Keratinocyte (primary cell): ENCODE measurements around the gene ANKMY1. TPM values are rescaled to one million over a fixed set of nuclear protein-coding genes. Genes with fewer than 3 reads are reported as not detected.

ENCODE experiments used
- DNase-seq: peaks from one replicate; pipeline ENCODE4 v3.0.0-alpha.2; 2011; ENCODE audit warnings: low read depth, missing footprints, low spot score
- FAIRE-seq: peaks from 2 replicates; lab custom pipeline; 2011; peaks lifted over from hg19 to GRCh38; lab: Jason Lieb, UNC
- H2AFZ ChIP-seq: 2 replicates; pipeline ENCODE4 v1.6.0; 2012; ENCODE audit warnings: low read length, control low read depth, inconsistent platforms; ENCODE audit not compliant: control insufficient read depth
- H3K27ac ChIP-seq: 2 replicates; pipeline ENCODE4 v1.5.1; 2011; ENCODE audit warnings: low read length; ENCODE audit not compliant: control insufficient read depth, insufficient read depth
- H3K27me3 ChIP-seq: 3 replicates; pipeline ENCODE4 v1.6.0; 2011; ENCODE audit warnings: low read length; ENCODE audit not compliant: control insufficient read depth, insufficient read depth; ENCODE audit errors: extremely low read depth
- H3K36me3 ChIP-seq, 2 experiments: 2 replicates in 1 of 2; 3 replicates in 1 of 2; pipeline ENCODE4 v1.5.1; 2011; ENCODE audit warnings: low read length in 2 of 2, mild to moderate bottlenecking in 1 of 2; ENCODE audit not compliant: control insufficient read depth in 2 of 2, insufficient read depth in 2 of 2; ENCODE audit errors: extremely low read depth in 1 of 2
- H3K4me1 ChIP-seq: 3 replicates; pipeline ENCODE4 v1.5.1; 2011; ENCODE audit warnings: low read length; ENCODE audit not compliant: control insufficient read depth, insufficient read depth; ENCODE audit errors: extremely low read depth
- H3K4me2 ChIP-seq: 3 replicates; pipeline ENCODE4 v1.6.0; 2011; ENCODE audit warnings: low read depth, low read length; ENCODE audit not compliant: control insufficient read depth, insufficient read depth; ENCODE audit errors: extremely low read depth
- H3K4me3 ChIP-seq, 3 experiments: fragments of 200-600 bp in 1 of 3; sonication (generic) in 1 of 3; 2 replicates in 2 of 3; 3 replicates in 1 of 3; pipeline ENCODE4 v1.5.1; 2011 to 2016; ENCODE audit warnings: low read length in 3 of 3, mild to moderate bottlenecking in 3 of 3, control low read depth in 2 of 3, inconsistent platforms in 1 of 3, low read depth in 1 of 3, mixed read lengths in 1 of 3, mixed run types in 1 of 3, moderate library complexity in 1 of 3; ENCODE audit not compliant: control insufficient read depth in 2 of 3, insufficient read depth in 2 of 3; ENCODE audit errors: extremely low read depth in 1 of 3
- H3K79me2 ChIP-seq: 2 replicates; pipeline ENCODE4 v1.6.0; 2012; ENCODE audit warnings: low read length; ENCODE audit not compliant: control insufficient read depth, insufficient read depth
- H3K9ac ChIP-seq: 3 replicates; pipeline ENCODE4 v1.6.0; 2011; ENCODE audit warnings: low read length; ENCODE audit not compliant: control insufficient read depth, insufficient read depth; ENCODE audit errors: extremely low read depth
- H3K9me1 ChIP-seq: 3 replicates; pipeline ENCODE4 v1.6.0; 2011; ENCODE audit warnings: low read length; ENCODE audit not compliant: control insufficient read depth, insufficient read depth; ENCODE audit errors: extremely low read depth
- H3K9me3 ChIP-seq: 2 replicates; pipeline ENCODE4 v1.5.1; 2012; ENCODE audit warnings: low read depth, low read length; ENCODE audit not compliant: control insufficient read depth
- H4K20me1 ChIP-seq: 3 replicates; pipeline ENCODE4 v1.6.0; 2011; ENCODE audit warnings: low read length; ENCODE audit not compliant: control insufficient read depth, insufficient read depth; ENCODE audit errors: extremely low read depth
- EZH2 ChIP-seq: IDR thresholded peaks from one replicate; pipeline ENCODE4 v1.6.1; 2012; ENCODE audit warnings: inconsistent platforms, mild to moderate bottlenecking, low read length, moderate library complexity
- dilution Hi-C: fragments of 300-500 bp; cut with MboI; formaldehyde crosslinking; loops from one replicate; pipeline ENCODE4 v1.7.0; 2020; ENCODE audit warnings: low sequenced_read_pairs; ENCODE audit not compliant: extremely low pct_ligation_motif_present
- polyA plus RNA-seq, 5 experiments: library from polyadenylated mRNA; depleted of rRNA in 3 of 5; stranded (reverse) in 3 of 5; stranded (forward) in 1 of 5; unstranded in 1 of 5; fragments of >200 nt; gene quantifications; 1 replicate in 1 of 5; 2 replicates in 3 of 5; 3 replicates in 1 of 5; pipeline versions ENCODE4 v1.2.1 to v1.2.3, GENCODE V29; 2011 to 2012; ENCODE audit warnings: missing spikeins in 2 of 5, low read depth in 1 of 5, low replicate concordance in 1 of 5
- TF ChIP-seq, protein P1 (sequence below), 3 experiments: IDR thresholded peaks in 1 of 3; conservative IDR thresholded peaks in 1 of 3; optimal IDR thresholded peaks in 1 of 3; 2 replicates in 2 of 3; 3 replicates in 1 of 3; pipeline versions ENCODE3 to v1.5.1; 2011; ENCODE audit warnings: low read length in 3 of 3, mild to moderate bottlenecking in 3 of 3, moderate library complexity in 2 of 3, control low read depth in 1 of 3, inconsistent platforms in 1 of 3; ENCODE audit not compliant: insufficient read depth in 2 of 3; ENCODE audit errors: extremely low read depth in 1 of 3

The ANKMY1 gene
- polyA plus RNA-seq, 1 donor (not counting 4 experiments of a cell fraction or from before 2014, with no cell fraction given) = 3.3 TPM

DNA sequence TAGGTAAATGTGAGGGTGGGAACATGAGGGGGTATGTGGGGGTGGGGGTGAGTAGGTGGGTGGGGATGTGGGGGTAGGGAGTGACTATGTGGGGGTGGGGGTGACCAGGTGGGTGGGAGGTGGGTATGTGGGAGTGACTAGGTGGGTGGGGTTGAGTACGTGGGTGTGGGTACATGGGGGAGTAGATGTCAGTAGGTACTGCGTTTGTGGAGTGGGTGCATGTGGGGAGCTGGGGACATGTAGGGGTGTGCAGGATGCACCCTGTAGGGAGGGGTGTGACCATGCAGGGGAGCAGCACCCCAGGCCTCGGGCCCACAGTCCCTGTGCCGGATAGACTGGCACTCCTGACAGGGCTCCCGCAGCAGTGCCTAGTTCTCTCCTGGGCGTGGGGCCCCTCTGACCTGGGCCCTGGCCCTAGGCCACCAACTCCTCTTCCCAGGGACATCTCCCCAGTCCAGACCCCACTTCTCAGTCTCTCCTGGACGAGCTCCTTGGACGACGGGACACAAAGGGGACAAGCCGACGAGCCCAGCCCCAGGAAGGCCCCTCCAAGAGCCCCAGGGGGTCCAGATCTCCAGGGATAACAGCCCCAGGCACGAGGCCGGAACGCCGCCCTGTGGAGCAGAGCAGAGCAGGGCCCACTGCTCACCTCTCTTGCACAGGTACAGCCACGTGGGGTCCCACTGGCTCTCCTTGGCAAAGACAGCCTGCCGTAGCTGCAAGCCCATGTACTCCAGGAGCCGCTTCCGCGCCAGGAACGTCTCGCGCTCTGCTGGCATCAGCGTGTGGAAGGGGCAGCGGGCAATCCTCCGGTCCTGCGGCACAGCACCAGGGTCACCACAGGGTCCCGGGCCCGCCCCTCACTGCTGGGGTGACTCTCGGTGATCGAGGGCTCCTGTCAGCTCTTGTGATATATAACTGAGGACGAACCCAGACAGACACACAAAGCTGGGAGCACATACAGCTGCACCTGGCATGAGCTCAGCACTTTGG is 58.2 kb downstream of the ANKMY1 start:
- dilution Hi-C loops = no loop called here
- no peak for FAIRE-seq

GRCh38 chr2:240498958-240499260 is 58.9 kb downstream of the ANKMY1 start:
- no peak for DNase-seq
- peaks cover 2% of the 10 kb centered on the region for H3K27me3 ChIP-seq
- H3K4me3 ChIP-seq = no peak overlapping the region
- no peak overlapping the region for H3K27ac ChIP-seq
- no peak for FAIRE-seq
- no peaks in the 10 kb centered on the region for H3K36me3 ChIP-seq
- H3K4me1 ChIP-seq = no peaks in the 10 kb centered on the region
- TF ChIP-seq EZH2 = no peak
- TF ChIP-seq, protein P1, sequence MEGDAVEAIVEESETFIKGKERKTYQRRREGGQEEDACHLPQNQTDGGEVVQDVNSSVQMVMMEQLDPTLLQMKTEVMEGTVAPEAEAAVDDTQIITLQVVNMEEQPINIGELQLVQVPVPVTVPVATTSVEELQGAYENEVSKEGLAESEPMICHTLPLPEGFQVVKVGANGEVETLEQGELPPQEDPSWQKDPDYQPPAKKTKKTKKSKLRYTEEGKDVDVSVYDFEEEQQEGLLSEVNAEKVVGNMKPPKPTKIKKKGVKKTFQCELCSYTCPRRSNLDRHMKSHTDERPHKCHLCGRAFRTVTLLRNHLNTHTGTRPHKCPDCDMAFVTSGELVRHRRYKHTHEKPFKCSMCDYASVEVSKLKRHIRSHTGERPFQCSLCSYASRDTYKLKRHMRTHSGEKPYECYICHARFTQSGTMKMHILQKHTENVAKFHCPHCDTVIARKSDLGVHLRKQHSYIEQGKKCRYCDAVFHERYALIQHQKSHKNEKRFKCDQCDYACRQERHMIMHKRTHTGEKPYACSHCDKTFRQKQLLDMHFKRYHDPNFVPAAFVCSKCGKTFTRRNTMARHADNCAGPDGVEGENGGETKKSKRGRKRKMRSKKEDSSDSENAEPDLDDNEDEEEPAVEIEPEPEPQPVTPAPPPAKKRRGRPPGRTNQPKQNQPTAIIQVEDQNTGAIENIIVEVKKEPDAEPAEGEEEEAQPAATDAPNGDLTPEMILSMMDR (optimal IDR thresholded peaks at IDR 0.05 in 1 of 3, IDR thresholded peaks at IDR 0.05 in 1 of 3, conservative IDR thresholded peaks at IDR 0.05 in 1 of 3; ENCODE audit: extremely low read depth in 1 of 3, insufficient read depth in 2 of 3, low read length in 3 of 3) = no peak
- H3K9ac ChIP-seq = no peak overlapping the region
- no peak overlapping the region for H2AFZ ChIP-seq
- H3K9me1 ChIP-seq = no peaks in the 10 kb centered on the region
- H4K20me1 ChIP-seq = no peaks in the 10 kb centered on the region
- H3K9me3 ChIP-seq = no peaks in the 10 kb centered on the region
- H3K4me2 ChIP-seq = no peak overlapping the region
- no peaks in the 10 kb centered on the region for H3K79me2 ChIP-seq
- dilution Hi-C loops = no loop called here

More for the DNA sequence above, 58.2 kb downstream of the ANKMY1 start:
- no peaks in the 10 kb centered on the region for H3K9me3 ChIP-seq
- H4K20me1 ChIP-seq = no peaks in the 10 kb centered on the region
- H3K4me3 ChIP-seq = no peak overlapping the region
- no peaks in the 10 kb centered on the region for H3K4me1 ChIP-seq
- no peak for TF ChIP-seq EZH2
- TF ChIP-seq, protein P1 (optimal IDR thresholded peaks at IDR 0.05 in 1 of 3, IDR thresholded peaks at IDR 0.05 in 1 of 3, conservative IDR thresholded peaks at IDR 0.05 in 1 of 3; ENCODE audit: extremely low read depth in 1 of 3, insufficient read depth in 2 of 3, low read length in 3 of 3) = no peak
- no peak overlapping the region for H2AFZ ChIP-seq
- DNase-seq = no peak
- no peaks in the 10 kb centered on the region for H3K27me3 ChIP-seq
- H3K79me2 ChIP-seq = no peaks in the 10 kb centered on the region
- no peak overlapping the region for H3K9ac ChIP-seq
- H3K27ac ChIP-seq = no peak overlapping the region
- no peaks in the 10 kb centered on the region for H3K36me3 ChIP-seq
- H3K4me2 ChIP-seq = no peak overlapping the region
- no peaks in the 10 kb centered on the region for H3K9me1 ChIP-seq
